ENCODE measurements around the gene EIF1AD.

The EIF1AD gene

GRCh38 chr11:66022401-66023185 is 20.6 kb upstream of the EIF1AD start:
- peak; percentile 87 for ATAC-seq
- TF ChIP-seq RARB (CRISPR knock-in tag; IDR thresholded peaks at IDR 0.05) (no peak), TOX (CRISPR knock-in tag; IDR thresholded peaks at IDR 0.05; ENCODE audit: borderline replicate concordance) (no peak), ESRRG (CRISPR knock-in tag; IDR thresholded peaks at IDR 0.05) (no peak), TSHZ2 (CRISPR knock-in tag; IDR thresholded peaks at IDR 0.05) (no peak), ZNF70 (CRISPR knock-in tag; IDR thresholded peaks at IDR 0.05) (no peak)

GRCh38 chr11:66020618-66021357 is 18.8 kb upstream of the EIF1AD start:
- TF ChIP-seq TOX (CRISPR knock-in tag; IDR thresholded peaks at IDR 0.05; ENCODE audit: borderline replicate concordance), result no peak
- TF ChIP-seq ARNTL (CRISPR knock-in tag; IDR thresholded peaks at IDR 0.05; ENCODE audit: borderline replicate concordance, low read depth), result no peak
- TF ChIP-seq CREB5 (CRISPR knock-in tag; IDR thresholded peaks at IDR 0.05; ENCODE audit: low read depth), result no peak
- TF ChIP-seq CSRNP3 (CRISPR knock-in tag; IDR thresholded peaks at IDR 0.05), result no peak
- TF ChIP-seq ZFP3 (CRISPR knock-in tag; IDR thresholded peaks at IDR 0.05), result no peak
- TF ChIP-seq PATZ1 (CRISPR knock-in tag; IDR thresholded peaks at IDR 0.05; ENCODE audit: borderline replicate concordance), result no peak
- no peak for TF ChIP-seq ESRRG (CRISPR knock-in tag; IDR thresholded peaks at IDR 0.05)
- no peak for TF ChIP-seq ISL1 (CRISPR knock-in tag; IDR thresholded peaks at IDR 0.05)
- TF ChIP-seq PPARA (CRISPR knock-in tag; IDR thresholded peaks at IDR 0.05; ENCODE audit: borderline replicate concordance), result no peak
- no peak for TF ChIP-seq ZNF8 (CRISPR knock-in tag; IDR thresholded peaks at IDR 0.05)
- TF ChIP-seq GLIS3 (CRISPR knock-in tag; IDR thresholded peaks at IDR 0.05), result no peak
- no peak for TF ChIP-seq POU6F1 (CRISPR knock-in tag; IDR thresholded peaks at IDR 0.05; ENCODE audit: borderline replicate concordance, low read depth)
- no peak for TF ChIP-seq TSHZ2 (CRISPR knock-in tag; IDR thresholded peaks at IDR 0.05)
- TF ChIP-seq OSR1 (CRISPR knock-in tag; IDR thresholded peaks at IDR 0.05), result no peak
- no peak for TF ChIP-seq ZC3H10 (CRISPR knock-in tag; IDR thresholded peaks at IDR 0.05)
- no peak for TF ChIP-seq BACH2 (CRISPR knock-in tag; IDR thresholded peaks at IDR 0.05; ENCODE audit: borderline replicate concordance)
- peak; percentile 80 for ATAC-seq

Measured in SK-N-SH treated with all-trans-retinoic acid at 6 μM for 48 hours (cell line).